ENCODE results near the gene CSMD2. TPM values are rescaled to one million over a fixed set of nuclear protein-coding genes. Genes with fewer than 3 reads are reported as not detected.

Gene CSMD2
- total and polyA plus RNA-seq, 2 of the 4 experiments (the other 2 are of a cell fraction) = under 0.01 to 0.36 TPM

DNA sequence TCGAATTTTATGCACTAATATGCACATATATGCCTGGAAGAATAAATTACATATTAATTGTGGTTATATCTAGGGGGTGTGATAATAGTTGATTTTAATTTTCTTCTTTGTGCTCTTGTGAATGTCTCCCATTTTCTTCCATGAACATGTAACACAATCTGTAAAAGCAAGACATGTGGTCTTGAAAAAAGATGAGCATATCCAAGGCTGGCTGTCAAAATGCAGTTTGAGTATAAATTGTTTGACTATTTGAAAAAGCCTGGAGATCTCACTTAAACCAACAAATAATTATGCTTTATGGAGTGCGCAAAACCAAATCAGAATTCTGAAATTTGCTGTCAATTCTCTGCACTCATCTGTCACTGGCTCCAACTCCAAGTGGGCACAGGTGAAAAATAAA, 157.3 kb downstream of the CSMD2 start:
- Histone ChIP-seq H2AFZ (replicated peaks; ENCODE audit: low read length, poor library complexity) (no peak overlapping the region), H3K4me2 (ENCODE audit: low read depth, low read length) (no peak overlapping the region), H4K20me1 (ENCODE audit: insufficient read depth, low read length) (no peaks in the 10 kb centered on the region), H3K9me1 (ENCODE audit: insufficient read depth, low read length) (no peaks in the 10 kb centered on the region), H3K27me3 (ENCODE audit: control insufficient read depth, insufficient read depth, low read length) (no peaks in the 10 kb centered on the region), H4K8ac (ENCODE audit: low read depth in 2 of 2, low read length in 2 of 2) (no peak overlapping the region), H2AK5ac (ENCODE audit: low read depth, low read length) (no peak overlapping the region), H3K14ac (replicated peaks; ENCODE audit: low read depth, low read length) (no peak overlapping the region), H3K4me1 (ENCODE audit: control insufficient read depth, insufficient read depth, low read length) (no peaks in the 10 kb centered on the region), H3K56ac (ENCODE audit: extremely low read depth, insufficient read depth, low read length) (no peak overlapping the region), H2BK120ac (ENCODE audit: low read depth, low read length) (no peak overlapping the region), H2AK9ac (replicated peaks; ENCODE audit: low read depth, low read length, poor library complexity) (no peak overlapping the region), H2BK20ac (ENCODE audit: low read depth, low read length) (no peak overlapping the region), H3K9me3 (ENCODE audit: control insufficient read depth, insufficient read depth, low read length) (peaks cover 21% of the 10 kb centered on the region), H3K18ac (ENCODE audit: low read depth, low read length) (no peak overlapping the region), H3K79me1 (ENCODE audit: low read depth in 1 of 2, low read length in 2 of 2) (no peaks in the 10 kb centered on the region), H4K5ac (ENCODE audit: low read depth, low read length) (no peak overlapping the region), H3K36me3 (ENCODE audit: control insufficient read depth, insufficient read depth, low read length) (no peaks in the 10 kb centered on the region), H3K4ac (ENCODE audit: low read depth, low read length) (no peak overlapping the region), H3K9ac (ENCODE audit: low read depth, low read length) (no peak overlapping the region), H4K91ac (ENCODE audit: insufficient read depth, low read depth, low read length) (no peak overlapping the region), H3K4me3 (ENCODE audit: insufficient read depth, low read depth, low read length) (no peak overlapping the region), H3K23ac (ENCODE audit: low read depth, low read length) (no peak overlapping the region), H3K27ac (ENCODE audit: insufficient read depth, low read length) (no peak overlapping the region), H2BK15ac (ENCODE audit: low read depth, low read length) (no peak overlapping the region), H2BK5ac (ENCODE audit: low read depth, low read length, poor library complexity, severe bottlenecking) (no peak overlapping the region)
- in situ Hi-C loops (cut with MboI; ENCODE audit: low sequenced_read_pairs) = no loop called here
- ATAC-seq (ENCODE audit: low read depth) (no peak), DNase-seq (no peak)
- TF ChIP-seq POLR2A (IDR thresholded peaks at IDR 0.05; ENCODE audit: low read depth, low read length) = no peak
- TF ChIP-seq USF2 (IDR thresholded peaks at IDR 0.05; ENCODE audit: low read depth, low read length) = no peak
- TF ChIP-seq MXI1 (IDR thresholded peaks at IDR 0.05; ENCODE audit: borderline replicate concordance, low read depth, low read length) = no peak
- no peak for TF ChIP-seq NFE2L2 (IDR thresholded peaks at IDR 0.05; ENCODE audit: low read depth, low read length)
- no peak for TF ChIP-seq FOS (IDR thresholded peaks at IDR 0.05; ENCODE audit: low read depth, low read length)
- no peak for TF ChIP-seq SMC3 (IDR thresholded peaks at IDR 0.05; ENCODE audit: low read depth, low read length)
- no peak for TF ChIP-seq MAFK (IDR thresholded peaks at IDR 0.05; ENCODE audit: low read depth, low read length)
- TF ChIP-seq, protein P1, sequence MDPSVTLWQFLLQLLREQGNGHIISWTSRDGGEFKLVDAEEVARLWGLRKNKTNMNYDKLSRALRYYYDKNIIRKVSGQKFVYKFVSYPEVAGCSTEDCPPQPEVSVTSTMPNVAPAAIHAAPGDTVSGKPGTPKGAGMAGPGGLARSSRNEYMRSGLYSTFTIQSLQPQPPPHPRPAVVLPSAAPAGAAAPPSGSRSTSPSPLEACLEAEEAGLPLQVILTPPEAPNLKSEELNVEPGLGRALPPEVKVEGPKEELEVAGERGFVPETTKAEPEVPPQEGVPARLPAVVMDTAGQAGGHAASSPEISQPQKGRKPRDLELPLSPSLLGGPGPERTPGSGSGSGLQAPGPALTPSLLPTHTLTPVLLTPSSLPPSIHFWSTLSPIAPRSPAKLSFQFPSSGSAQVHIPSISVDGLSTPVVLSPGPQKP (IDR thresholded peaks at IDR 0.05; ENCODE audit: borderline replicate concordance, low read depth, low read length) = no peak
- no peak for TF ChIP-seq RFX5 (IDR thresholded peaks at IDR 0.05; ENCODE audit: low read depth, low read length)
- TF ChIP-seq BHLHE40 (IDR thresholded peaks at IDR 0.05; ENCODE audit: low read depth, low read length) = no peak
- TF ChIP-seq RAD21 (IDR thresholded peaks at IDR 0.05; ENCODE audit: low read length) = no peak
- TF ChIP-seq RCOR1 (IDR thresholded peaks at IDR 0.05; ENCODE audit: insufficient replicate concordance, low read length) = no peak
- TF ChIP-seq, protein P2, sequence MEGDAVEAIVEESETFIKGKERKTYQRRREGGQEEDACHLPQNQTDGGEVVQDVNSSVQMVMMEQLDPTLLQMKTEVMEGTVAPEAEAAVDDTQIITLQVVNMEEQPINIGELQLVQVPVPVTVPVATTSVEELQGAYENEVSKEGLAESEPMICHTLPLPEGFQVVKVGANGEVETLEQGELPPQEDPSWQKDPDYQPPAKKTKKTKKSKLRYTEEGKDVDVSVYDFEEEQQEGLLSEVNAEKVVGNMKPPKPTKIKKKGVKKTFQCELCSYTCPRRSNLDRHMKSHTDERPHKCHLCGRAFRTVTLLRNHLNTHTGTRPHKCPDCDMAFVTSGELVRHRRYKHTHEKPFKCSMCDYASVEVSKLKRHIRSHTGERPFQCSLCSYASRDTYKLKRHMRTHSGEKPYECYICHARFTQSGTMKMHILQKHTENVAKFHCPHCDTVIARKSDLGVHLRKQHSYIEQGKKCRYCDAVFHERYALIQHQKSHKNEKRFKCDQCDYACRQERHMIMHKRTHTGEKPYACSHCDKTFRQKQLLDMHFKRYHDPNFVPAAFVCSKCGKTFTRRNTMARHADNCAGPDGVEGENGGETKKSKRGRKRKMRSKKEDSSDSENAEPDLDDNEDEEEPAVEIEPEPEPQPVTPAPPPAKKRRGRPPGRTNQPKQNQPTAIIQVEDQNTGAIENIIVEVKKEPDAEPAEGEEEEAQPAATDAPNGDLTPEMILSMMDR (conservative IDR thresholded peaks at IDR 0.05; ENCODE audit: low read depth, low read length) = no peak
- TF ChIP-seq MAZ (IDR thresholded peaks at IDR 0.05; ENCODE audit: borderline replicate concordance, low read depth, low read length) = no peak
- TF ChIP-seq CEBPB (IDR thresholded peaks at IDR 0.05; ENCODE audit: low read depth, low read length) = no peak
- TF ChIP-seq CHD1 (IDR thresholded peaks at IDR 0.05; ENCODE audit: low read depth, low read length) = no peak
- BruUV-seq (replicated peaks) = no TSS peak
- dilution Hi-C loops (cut with HindIII; ENCODE audit: low sequenced_read_pairs, unreplicated experiment) = no loop called here
- no CpG with 5 or more reads among the region's 2 CpGs for WGBS, 2 experiments (ENCODE audit: extremely low coverage in 2 of 2, insufficient read length in 1 of 2)
- POLR2A ChIA-PET (ENCODE audit: unreplicated experiment) = no interaction called here
- CTCF ChIA-PET = no interaction called here
- intact Hi-C loops (cut with micrococcal nuclease) = no loop called here
